Astrocyte (in vitro differentiated cells and primary cell): ENCODE measurements around the gene ERVW-1. TPM values are rescaled to one million over a fixed set of nuclear protein-coding genes. Genes with fewer than 3 reads are reported as not detected.

Experiments used
- DNase-seq: peaks from one replicate; pipeline ENCODE4 v3.0.0-alpha.2; 2010; ENCODE audit warnings: low read depth
- FAIRE-seq: peaks from 2 replicates; lab custom pipeline; 2011; peaks lifted over from hg19 to GRCh38; lab: Jason Lieb, UNC
- H2AFZ ChIP-seq: 2 replicates; pipeline ENCODE4 v1.6.0; 2012; ENCODE audit warnings: low read depth, low read length, inconsistent platforms
- H3K27ac ChIP-seq: 2 replicates; pipeline ENCODE4 v1.5.1; 2011; ENCODE audit warnings: low read depth, low read length, inconsistent platforms
- H3K27me3 ChIP-seq: 2 replicates; pipeline ENCODE4 v1.6.0; 2011; ENCODE audit warnings: low read length, inconsistent platforms; ENCODE audit not compliant: insufficient read depth
- H3K36me3 ChIP-seq: 2 replicates; pipeline ENCODE4 v1.5.1; 2011; ENCODE audit warnings: low read length, inconsistent platforms; ENCODE audit not compliant: insufficient read depth
- H3K4me1 ChIP-seq: 2 replicates; pipeline ENCODE4 v1.5.1; 2011; ENCODE audit warnings: low read length, inconsistent platforms; ENCODE audit not compliant: insufficient read depth
- H3K4me2 ChIP-seq: 2 replicates; pipeline ENCODE4 v1.6.0; 2012; ENCODE audit warnings: low read length, inconsistent platforms
- H3K4me3 ChIP-seq: 2 replicates; pipeline ENCODE4 v1.5.1; 2011; ENCODE audit warnings: low read depth, mild to moderate bottlenecking, low read length, inconsistent platforms; ENCODE audit not compliant: insufficient read depth
- H3K79me2 ChIP-seq: 2 replicates; pipeline ENCODE4 v1.6.0; 2012; ENCODE audit warnings: mild to moderate bottlenecking, low read length, inconsistent platforms; ENCODE audit not compliant: insufficient read depth
- H3K9ac ChIP-seq: 2 replicates; pipeline ENCODE4 v1.6.0; 2012; ENCODE audit warnings: mild to moderate bottlenecking, low read length, inconsistent platforms
- H3K9me3 ChIP-seq: 2 replicates; pipeline ENCODE4 v1.5.1; 2012; ENCODE audit warnings: low read depth, mild to moderate bottlenecking, low read length, inconsistent platforms; ENCODE audit not compliant: insufficient read depth
- H4K20me1 ChIP-seq: 2 replicates; pipeline ENCODE4 v1.6.0; 2012; ENCODE audit warnings: low read length, inconsistent platforms; ENCODE audit not compliant: insufficient read depth
- H3K27ac Mint-ChIP-seq: one replicate; pipeline ENCODE4 v1.8.0; 2021; ENCODE audit warnings: mild to moderate bottlenecking, mixed read lengths; ENCODE audit not compliant: unreplicated experiment
- H3K27me3 Mint-ChIP-seq: one replicate; pipeline ENCODE4 v1.8.0; 2021; ENCODE audit warnings: low read depth, mixed read lengths; ENCODE audit not compliant: unreplicated experiment
- H3K36me3 Mint-ChIP-seq: one replicate; pipeline ENCODE4 v1.8.0; 2021; ENCODE audit warnings: low read depth, mixed read lengths; ENCODE audit not compliant: unreplicated experiment
- H3K4me1 Mint-ChIP-seq: one replicate; pipeline ENCODE4 v1.8.0; 2021; ENCODE audit warnings: low read depth, mixed read lengths; ENCODE audit not compliant: unreplicated experiment
- H3K4me3 Mint-ChIP-seq: one replicate; pipeline ENCODE4 v1.8.0; 2021; ENCODE audit warnings: mild to moderate bottlenecking, moderate library complexity, mixed read lengths; ENCODE audit not compliant: unreplicated experiment
- H3K9me3 Mint-ChIP-seq: one replicate; pipeline ENCODE4 v1.8.0; 2021; ENCODE audit warnings: mild to moderate bottlenecking, mixed read lengths; ENCODE audit not compliant: unreplicated experiment
- CTCF ChIP-seq: IDR thresholded peaks from 2 replicates; pipeline ENCODE4 v1.5.1; 2011; ENCODE audit warnings: low read depth, mild to moderate bottlenecking, inconsistent platforms, low read length, moderate library complexity; ENCODE audit not compliant: insufficient read depth
- EZH2 ChIP-seq: IDR thresholded peaks from 2 replicates; pipeline ENCODE4 v1.6.1; 2012; ENCODE audit warnings: mild to moderate bottlenecking, low read length, inconsistent platforms; ENCODE audit not compliant: insufficient read depth
- total RNA-seq: library from RNA; stranded (reverse); gene quantifications from 2 replicates; pipeline ENCODE4 v1.2.1, GENCODE V29; 2021

ERVW-1 gene
- total RNA-seq, 1 donor from 2014 or later, result not detected

DNA sequence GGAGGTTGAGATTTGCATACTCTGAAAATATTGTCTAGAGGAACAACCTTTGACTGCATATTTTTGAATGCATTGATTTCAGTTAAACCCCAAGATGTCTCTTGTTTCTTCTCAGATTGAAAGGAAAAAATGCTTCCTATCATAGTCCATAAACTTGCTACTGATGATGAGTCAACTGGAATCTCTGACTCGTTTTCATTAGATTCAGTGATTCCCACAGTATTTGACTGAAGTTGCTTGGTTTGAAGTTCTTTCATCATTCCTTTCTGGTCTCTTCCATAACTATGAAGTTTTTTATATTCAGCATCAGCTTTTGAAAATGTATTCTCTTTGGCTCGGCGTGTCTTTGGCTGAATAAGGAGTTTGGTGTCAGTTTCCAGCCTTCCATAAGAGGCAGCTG, 39.9 kb upstream of the ERVW-1 start:
- no peaks in the 10 kb centered on the region for H3K36me3 Mint-ChIP-seq
- H3K27ac ChIP-seq, result no peak overlapping the region
- H3K27me3 Mint-ChIP-seq, result no peaks in the 10 kb centered on the region
- H3K9ac ChIP-seq, result no peak overlapping the region
- H3K4me3 ChIP-seq, result no peak overlapping the region
- no peaks in the 10 kb centered on the region for H3K9me3 ChIP-seq
- DNase-seq, result no peak
- no peak for FAIRE-seq
- no peaks in the 10 kb centered on the region for H3K27me3 ChIP-seq
- peaks cover 11% of the 10 kb centered on the region for H3K4me1 Mint-ChIP-seq
- H3K27ac Mint-ChIP-seq, result peak overlapping the region; percentile 60
- H3K4me2 ChIP-seq, result no peak overlapping the region
- H3K36me3 ChIP-seq, result no peaks in the 10 kb centered on the region
- H3K4me1 ChIP-seq, result no peaks in the 10 kb centered on the region
- H4K20me1 ChIP-seq, result no peaks in the 10 kb centered on the region
- no peak for TF ChIP-seq CTCF
- TF ChIP-seq EZH2, result no peak
- no peak overlapping the region for H2AFZ ChIP-seq
- H3K9me3 Mint-ChIP-seq, result no peaks in the 10 kb centered on the region
- H3K4me3 Mint-ChIP-seq, result no peak overlapping the region
- H3K79me2 ChIP-seq, result no peaks in the 10 kb centered on the region

DNA sequence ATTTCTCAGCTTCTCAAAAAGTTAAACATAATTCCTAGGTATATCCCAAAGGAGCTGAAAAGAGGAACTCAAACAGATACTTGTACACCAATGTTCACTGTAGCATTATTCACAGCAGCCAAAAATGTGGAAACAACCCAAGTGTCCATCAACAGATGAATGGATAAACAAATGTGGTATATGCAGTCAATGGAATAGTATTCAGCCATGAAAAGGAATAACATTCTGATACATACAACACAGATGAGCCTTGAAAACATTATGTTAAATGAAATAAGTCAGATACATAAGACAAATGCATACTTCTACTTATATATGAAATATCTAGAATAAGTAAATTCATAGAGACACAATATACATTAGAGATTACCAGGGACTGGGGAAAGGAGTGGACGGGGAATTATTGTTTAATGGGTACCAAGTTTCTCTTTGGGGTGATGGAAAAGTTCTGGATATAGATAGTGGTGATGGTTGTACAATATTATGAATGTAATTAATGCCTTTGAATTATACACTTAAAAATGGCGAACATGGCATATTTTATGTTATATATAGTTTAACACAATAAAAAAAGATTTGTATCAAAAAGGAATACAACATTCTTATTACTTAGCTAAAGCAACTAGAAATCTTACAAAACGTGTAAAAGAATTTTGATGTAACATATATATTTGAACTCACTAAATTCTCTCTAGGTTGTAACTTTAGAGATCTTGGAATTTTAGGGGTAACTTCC, 35.6 kb upstream of the ERVW-1 start:
- H3K4me1 Mint-ChIP-seq, result peaks cover 11% of the 10 kb centered on the region

More for the DNA sequence above, 35.6 kb upstream of the ERVW-1 start:
- FAIRE-seq (peak; percentile 73), DNase-seq (no peak)
- no peak overlapping the region for H3K4me3 ChIP-seq
- no peaks in the 10 kb centered on the region for H3K36me3 Mint-ChIP-seq
- no peaks in the 10 kb centered on the region for H3K9me3 ChIP-seq
- H3K27me3 Mint-ChIP-seq, result no peaks in the 10 kb centered on the region
- no peaks in the 10 kb centered on the region for H3K4me1 ChIP-seq
- no peak overlapping the region for H3K4me2 ChIP-seq
- no peak overlapping the region for H2AFZ ChIP-seq
- H3K9me3 Mint-ChIP-seq, result no peaks in the 10 kb centered on the region
- no peaks in the 10 kb centered on the region for H3K36me3 ChIP-seq
- H3K79me2 ChIP-seq, result no peaks in the 10 kb centered on the region
- no peak overlapping the region for H3K27ac ChIP-seq
- H4K20me1 ChIP-seq, result no peaks in the 10 kb centered on the region
- no peak overlapping the region for H3K4me3 Mint-ChIP-seq
- TF ChIP-seq CTCF, result no peak
- no peak for TF ChIP-seq EZH2
- no peaks in the 10 kb centered on the region for H3K27me3 ChIP-seq
- H3K9ac ChIP-seq, result no peak overlapping the region
- no peak overlapping the region for H3K27ac Mint-ChIP-seq
